Stimulated activated CD4-positive, alpha-beta T cell treated with anti-CD3 and anti-CD28 coated beads, Interleukin-1b, Interleukin-23, amount 100 ng/mL, for 24 hours (primary cell): ENCODE measurements around the gene KIDINS220.
"Not testable (repeated sequence)": the region's sequence is repeated elsewhere in the genome, so short reads cannot be mapped to it uniquely, and the experiment has no call there.

Source experiments
- DNase-seq, 4 experiments: peaks; one replicate each; pipeline ENCODE4 v3.0.0-alpha.2; 2020; ENCODE audit warnings: low read depth in 4 of 4, low spot score in 1 of 4

The KIDINS220 gene

DNA sequence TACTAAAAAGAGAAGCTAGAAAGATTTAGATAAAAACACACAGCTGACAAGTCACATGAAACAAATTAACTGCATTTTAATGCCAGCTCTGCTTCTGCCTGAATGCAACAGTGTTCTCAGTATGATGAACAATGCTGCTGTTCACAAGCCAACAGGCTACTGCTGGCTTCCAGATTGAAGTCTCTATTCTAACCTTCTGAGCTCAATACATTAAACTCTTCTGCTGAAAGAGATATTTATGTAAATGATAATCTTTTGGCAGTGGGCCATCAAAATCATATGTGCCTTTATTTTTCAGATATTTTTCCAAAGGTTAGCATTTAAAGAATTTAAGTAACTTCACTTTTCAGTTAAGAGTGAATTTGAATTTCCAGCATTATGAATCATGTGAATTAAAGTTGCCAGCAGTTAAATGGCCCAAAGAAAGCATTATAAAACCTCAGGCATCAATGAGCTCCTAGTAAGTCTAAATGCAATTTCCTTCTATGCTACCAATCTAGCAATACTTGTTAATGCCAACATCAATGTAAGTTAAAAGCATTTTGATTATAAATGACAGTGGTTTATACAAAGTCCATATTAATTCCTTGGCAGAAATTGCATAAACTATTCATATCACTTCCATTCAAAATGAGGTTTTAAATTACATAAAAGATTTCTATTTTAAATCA lies 83.2 kb downstream of the KIDINS220 start:
- DNase-seq, result no peak

DNA sequence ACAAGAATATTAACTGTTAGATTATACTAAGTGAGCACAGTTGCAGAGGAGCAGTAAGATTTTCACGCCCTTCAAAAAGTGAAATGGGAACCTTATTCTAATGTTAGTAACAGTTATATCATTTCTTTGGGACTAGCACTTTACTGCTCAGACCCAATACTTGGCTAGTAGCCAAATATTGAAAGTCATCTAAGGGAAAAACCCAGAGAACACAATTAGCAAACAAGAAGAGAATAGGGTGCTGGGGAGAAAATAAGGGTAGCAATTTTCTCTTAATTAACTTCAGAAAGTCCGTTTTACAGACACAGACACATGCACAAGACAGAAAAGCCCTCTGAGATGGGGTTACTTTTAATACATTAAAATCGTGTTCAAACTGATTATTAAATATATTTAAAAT lies 83.8 kb downstream of the KIDINS220 start:
- DNase-seq, result no peak

DNA sequence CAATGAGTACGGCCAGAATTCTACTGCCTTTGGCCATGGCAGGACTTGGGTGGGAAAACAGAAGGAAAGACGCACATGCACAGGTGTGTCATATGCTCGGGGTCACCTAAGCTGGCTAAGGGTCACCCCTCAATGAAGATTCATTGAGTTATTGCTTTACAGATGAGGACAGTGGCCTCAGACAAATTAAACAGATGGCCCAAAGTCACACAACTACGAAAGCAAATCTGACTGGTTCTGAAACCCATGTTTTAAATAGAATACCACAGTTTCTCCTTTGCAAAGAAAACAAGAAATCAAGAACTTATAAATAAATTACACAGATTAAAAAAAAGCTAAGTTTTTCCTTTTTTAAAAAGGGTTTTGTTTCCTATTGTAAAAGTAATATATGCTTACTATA lies 85.0 kb downstream of the KIDINS220 start:
- no peak for DNase-seq

DNA sequence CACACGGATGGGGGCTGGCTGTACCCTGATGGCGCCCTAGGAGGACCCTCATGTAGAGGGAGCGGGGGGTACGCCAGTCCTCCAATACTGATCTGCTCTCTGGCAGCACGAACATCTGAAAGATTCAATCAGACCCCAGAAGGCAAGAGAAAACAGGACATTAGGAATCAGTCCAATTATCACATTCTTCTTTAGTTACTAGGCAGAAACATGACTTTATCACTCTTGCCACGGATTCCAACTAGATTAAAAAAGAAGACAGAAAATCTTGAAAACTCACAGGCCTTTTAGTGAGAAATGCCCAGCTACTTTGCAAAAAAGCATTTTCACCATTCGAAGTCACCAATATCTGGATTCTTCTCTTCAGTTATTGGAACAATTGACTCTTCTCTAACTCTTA lies 87.2 kb downstream of the KIDINS220 start:
- DNase-seq, result no peak

DNA sequence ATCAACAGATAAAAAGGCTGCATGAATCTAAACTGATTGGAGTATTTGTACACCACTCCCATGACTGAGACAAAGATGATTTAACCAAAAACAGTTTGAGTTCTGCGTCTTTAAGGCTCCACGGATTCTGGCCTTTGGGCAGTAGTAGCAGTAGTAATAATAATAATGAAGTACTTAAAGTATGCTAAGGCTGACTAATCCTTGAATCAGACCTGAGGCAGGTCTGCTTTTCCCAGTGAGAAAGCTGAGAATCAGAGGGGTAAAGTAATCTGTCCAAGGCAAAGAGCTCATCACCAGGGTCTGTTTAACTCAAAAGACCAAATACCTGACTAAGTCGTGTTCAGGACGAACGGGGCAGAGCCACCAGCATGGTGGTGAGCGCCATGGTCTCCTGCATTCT lies 94.2 kb downstream of the KIDINS220 start:
- no peak for DNase-seq

DNA sequence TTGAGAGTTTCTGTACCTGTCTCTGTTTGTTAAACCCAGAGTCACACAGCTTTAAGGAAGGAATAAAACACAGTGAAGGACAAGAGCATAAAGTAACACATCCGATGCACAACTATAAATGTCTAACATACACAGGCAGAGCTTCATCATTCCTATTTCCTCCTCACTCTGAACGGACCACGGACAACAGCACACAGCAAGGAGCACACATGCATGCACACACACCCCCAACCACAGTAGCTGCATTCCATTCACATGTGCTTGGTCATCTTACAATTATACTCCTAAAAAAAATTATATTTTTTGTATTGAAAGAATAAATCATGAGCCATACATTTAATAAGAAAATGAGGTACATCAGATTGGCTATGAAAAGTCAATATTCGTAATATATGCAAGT lies 97.3 kb downstream of the KIDINS220 start:
- DNase-seq, result no peak

DNA sequence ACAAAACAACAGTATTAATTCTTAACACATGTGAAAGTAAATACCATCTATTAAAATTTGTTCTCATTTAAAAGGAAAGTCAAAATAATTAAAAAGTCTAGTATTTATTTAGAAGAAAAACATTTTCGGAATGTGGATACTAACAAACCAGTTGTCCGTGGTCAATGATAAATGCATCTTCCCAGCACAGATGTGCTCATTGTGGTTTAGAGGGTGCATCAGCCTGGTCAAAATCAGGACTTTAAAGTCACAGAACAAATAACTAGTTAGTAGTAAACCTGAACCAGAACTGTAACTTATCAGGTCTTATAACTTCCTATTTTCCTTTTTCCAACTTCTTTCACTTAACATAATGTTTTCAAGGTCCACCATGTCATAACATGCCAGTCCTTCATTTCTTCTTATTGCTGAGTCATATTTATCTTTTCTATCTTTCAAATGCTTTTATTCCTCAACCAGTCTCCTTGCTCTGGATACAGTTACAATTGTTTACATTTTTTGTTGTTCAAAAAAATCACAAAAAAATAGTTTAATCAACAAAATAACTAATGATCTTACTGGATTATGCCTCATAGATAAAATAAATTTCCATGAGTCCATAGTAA lies 99.7 kb downstream of the KIDINS220 start:
- DNase-seq, result no peak

DNA sequence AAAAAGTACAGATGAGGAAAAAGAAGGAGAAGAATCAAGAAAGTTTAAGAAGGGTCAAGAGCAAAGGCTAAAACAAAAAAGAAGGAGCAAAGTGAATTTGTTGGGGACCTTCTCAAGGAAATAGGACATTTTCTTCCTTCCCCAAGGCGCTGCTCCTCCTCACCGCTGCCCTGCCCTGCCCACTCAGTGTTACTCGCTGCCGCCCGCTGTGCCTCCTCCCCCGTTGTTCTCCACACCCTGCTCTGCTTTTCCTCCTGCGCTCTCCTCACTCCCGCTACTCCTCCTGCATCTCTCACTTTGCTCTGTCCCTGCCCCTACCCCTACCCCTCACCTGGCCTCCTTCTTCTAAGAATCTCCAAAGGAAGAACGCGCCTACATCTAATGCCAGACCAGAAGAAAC lies 104.8 kb downstream of the KIDINS220 start:
- DNase-seq, result no peak

DNA sequence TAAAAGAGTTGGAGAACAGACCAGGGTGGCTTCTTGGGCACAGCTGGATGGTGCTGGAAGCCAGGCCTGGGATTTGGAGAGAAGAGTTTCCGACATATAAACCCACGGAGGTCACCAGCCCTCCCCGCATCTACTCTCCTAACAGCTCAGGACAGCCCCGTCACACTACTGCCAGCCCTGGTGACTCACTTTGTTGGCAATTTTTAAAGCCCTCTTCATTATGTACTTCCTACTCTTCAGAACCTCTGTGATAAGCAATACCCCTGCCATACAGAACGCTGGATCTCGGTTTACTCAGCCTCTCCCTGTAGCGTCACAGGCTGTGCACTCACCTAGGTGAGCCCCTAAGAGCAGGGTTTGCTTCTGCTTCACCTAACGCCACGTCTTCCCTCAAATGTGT lies 107.5 kb downstream of the KIDINS220 start:
- DNase-seq, result no peak

DNA sequence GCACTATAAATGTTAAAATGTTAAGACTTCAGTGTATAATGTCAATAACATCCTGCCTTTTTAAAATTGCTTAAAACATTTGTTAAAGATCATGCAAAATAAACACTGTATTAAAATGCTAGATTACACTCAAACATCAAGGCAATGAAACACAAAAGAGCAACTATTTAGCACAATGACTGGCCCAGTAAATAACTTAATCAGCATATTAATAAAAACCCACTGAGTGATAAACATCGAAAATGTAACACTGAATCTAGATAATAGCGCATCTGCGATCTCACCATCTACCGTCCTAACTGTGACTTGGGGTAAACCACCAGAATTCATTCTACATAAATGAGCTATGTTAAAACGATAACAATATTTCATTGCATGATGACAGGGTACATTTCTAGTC lies 108.3 kb downstream of the KIDINS220 start:
- not testable (repeated sequence) for DNase-seq

DNA sequence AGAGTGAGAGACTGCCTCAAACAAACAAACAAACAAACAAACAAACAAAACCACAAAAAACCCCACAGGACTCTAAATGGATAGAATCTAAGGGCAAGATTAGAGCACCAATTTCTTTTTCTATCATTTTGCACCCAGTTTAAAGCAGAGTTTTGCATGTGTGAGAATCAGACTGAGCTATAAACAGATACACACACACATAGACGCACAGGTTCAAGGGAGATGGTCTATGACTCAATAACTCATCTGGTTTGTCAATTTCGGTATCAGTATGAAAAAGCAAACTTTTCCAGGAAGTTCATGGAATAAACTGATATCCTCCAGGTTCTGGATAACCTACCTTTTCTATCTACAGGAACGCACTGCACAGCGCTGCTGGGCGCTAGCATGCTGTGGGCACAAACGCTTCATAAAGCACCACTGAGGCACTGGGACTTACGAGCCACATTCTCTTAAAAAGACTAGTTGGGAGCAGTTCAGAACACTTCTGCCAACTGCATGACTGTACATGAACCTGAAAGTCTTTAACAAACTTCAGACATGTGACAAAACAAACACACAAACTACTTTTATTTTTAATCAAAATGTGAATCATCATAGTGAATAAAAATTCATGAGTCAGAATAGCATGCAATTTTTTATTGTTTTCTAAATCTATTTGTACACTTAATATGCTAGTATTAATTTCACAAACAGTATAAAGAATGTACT lies 109.0 kb downstream of the KIDINS220 start:
- DNase-seq, result no peak

DNA sequence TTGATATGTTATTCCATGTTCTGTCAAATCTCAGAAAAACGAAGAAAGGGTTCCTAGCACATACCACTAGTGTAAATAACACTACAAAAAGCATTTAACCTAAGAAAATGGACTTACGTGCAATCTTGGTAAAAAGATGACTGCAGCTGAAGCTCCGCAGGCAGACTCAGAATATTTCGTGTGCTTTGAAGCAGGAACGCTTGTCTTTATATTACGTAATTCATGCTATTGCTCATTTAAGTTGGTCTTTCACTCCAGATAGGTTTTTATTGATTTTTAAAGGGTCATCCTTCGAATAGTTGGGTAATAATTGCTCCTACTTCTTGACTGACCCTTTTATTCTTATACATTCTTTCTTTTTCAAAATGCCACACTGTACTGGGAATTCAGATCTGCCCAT lies 111.6 kb downstream of the KIDINS220 start:
- no peak for DNase-seq

DNA sequence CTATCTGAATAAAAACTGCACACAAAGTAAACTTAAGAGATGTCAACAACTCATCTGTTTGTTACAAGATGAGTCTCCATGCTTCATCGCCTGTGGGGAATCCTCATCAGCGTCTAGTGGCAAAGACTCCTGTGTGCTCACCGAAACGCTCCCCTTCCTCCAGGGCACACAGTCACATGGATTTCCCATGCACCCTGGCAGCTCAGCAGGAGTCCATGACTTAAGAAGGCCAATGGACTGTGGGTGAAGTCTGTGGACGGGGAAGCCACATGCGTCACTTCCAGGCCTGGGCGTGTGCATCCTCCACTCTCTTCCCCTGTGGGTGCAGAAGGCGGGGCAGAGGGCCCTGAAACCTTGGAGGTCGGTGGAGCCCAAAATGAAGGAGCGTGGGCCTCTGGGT lies 114.4 kb downstream of the KIDINS220 start:
- no peak for DNase-seq

DNA sequence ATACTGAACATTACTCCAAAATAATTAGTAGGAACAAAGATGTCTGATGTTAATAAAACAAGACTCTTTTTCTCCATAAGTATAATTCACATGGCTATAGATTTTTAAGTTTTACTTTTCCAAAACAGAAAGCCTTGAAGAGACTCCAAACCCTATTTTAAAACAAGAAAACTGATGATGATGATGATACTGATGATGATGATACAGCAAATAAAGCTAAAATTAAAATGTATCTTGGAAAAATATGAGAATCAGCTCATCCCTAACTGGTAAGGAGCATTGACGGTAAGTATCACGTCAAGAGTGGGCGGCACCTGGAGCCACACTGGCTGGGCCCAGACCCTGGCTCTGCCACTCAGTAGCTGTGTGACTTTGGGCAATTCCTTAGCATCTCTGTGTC lies 116.0 kb downstream of the KIDINS220 start:
- no peak for DNase-seq

DNA sequence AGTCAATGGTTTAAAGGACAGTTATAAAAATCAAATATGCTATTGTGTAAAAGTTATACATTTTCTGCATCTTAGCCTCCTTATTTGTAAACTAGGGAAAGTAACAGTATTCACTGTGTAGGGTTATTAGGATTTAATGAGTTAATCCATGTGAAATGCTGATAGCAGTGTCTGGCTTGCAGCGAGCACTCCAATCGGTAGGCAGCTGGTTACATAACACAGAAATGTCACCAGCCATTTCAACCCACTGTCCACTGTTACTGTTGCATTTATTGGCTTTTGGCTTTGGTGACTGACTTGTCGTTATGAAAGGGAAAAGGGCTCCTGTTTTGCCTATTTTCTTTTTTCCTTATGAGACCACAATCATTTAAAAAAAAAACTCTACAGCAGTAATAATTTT lies 116.7 kb downstream of the KIDINS220 start:
- DNase-seq, result no peak

DNA sequence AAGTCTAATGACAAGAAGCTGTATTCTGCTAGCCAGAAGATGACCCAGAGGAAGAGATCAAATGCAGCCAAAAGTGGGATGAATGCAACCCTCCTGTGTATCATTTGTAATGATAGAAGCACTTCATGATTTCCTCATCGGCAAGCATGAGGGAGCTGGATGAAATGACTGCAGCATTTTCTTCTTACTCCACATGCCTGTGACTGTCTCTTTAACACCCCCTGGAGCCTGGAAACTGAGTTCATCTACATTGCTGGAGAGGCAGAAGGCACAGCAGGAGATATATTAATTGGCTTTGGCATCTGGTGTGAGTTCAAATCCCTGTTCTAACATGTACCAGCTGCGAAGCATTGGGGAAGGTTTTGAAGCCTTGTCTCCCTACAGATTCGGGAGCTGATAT lies 117.9 kb downstream of the KIDINS220 start:
- no peak for DNase-seq

DNA sequence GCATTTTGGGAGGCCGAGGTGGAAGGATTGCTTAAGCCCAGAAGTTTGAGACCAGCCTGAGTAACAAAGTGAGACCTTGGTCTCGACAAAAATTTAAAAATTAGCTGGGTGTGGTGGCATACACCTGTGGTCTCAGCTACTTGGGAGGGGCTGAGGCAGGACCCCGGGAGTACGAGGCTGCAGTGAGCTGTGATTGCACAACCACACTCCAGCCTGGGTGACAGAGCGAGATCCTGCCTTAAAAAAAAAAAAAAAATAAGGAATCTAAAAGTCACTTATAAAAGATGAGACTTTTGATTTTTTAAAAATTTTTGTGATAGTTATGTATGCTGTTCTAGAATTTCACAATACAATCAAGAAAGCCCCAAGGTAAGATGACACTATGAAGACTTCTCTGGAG lies 122.4 kb downstream of the KIDINS220 start:
- DNase-seq, result no peak

DNA sequence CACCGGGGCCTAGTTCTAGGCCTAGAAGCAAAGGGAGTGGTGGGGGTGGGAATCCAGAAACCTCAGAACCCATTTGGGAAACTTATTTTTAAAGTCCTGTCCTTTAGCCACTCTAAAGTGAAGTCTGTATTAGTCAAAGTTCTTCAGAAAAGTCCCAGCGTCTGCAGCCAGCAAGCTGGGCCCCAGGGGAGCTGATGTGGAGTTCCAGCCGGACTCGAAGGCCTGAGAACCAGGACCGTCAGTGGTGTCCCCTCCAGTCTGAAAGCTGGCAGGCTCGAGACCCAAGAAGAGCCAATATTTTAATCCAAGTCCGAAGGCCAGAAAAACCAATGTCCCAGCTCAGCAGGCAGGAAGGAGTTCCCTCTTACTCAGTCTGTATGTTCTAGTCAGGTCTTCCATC lies 123.1 kb downstream of the KIDINS220 start:
- no peak for DNase-seq

DNA sequence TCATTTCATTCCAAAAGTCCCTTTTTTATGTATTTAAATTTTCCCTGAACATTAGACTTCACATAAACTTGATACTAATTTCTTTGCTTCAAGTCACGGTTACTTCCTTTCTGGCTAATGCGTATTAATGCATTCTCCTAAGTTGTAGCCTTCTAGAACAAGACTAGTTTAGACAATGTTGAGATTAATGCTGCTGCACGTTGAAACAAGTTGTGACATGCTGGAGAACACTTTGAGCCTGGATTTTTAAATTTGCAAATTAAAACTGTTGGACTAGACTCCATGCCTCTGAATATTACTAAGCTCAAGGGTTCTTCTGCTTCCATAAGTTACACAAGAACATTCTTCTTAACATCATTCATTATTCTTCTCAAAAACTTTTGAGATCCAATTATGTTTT lies 126.5 kb downstream of the KIDINS220 start:
- DNase-seq, result no peak

DNA sequence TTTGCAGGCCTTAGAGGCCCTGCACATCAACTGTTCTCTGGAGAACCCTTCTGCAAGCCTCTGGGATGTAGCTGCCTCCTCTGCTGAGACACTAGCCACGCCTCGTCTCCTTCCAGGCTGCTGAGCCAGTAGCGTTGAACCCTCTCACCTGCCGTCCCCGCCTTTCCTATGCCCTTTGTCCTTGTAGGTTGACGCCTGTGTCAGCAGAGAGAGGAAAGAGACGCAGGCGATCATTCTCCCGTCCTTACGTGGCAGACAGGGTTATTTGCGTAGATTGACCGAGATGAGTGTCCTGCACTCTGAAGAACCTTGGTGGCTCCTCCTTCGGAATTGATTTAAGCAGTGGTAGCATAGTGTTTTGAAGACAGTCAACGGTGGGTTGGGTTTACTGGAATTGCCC lies 127.8 kb downstream of the KIDINS220 start:
- DNase-seq, result no peak

DNA sequence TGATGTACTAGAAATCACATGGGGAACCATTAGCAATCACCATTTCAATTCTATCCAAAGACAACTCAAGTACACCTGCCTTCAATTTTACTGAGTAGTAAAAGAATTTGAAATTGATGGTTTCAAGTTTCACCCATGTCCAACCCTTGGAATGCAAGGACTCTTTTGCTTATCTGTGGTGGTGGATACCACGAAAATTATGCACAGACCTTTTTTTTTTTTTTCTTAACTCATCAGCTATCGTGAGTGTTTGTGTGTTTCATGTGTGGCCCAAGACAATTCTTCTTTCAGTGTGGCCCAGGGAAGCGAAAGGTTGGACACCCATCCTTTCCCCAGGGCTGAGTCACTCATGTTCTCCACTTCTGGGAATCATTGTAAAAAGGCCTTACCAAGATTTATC lies 132.5 kb downstream of the KIDINS220 start:
- no peak for DNase-seq

DNA sequence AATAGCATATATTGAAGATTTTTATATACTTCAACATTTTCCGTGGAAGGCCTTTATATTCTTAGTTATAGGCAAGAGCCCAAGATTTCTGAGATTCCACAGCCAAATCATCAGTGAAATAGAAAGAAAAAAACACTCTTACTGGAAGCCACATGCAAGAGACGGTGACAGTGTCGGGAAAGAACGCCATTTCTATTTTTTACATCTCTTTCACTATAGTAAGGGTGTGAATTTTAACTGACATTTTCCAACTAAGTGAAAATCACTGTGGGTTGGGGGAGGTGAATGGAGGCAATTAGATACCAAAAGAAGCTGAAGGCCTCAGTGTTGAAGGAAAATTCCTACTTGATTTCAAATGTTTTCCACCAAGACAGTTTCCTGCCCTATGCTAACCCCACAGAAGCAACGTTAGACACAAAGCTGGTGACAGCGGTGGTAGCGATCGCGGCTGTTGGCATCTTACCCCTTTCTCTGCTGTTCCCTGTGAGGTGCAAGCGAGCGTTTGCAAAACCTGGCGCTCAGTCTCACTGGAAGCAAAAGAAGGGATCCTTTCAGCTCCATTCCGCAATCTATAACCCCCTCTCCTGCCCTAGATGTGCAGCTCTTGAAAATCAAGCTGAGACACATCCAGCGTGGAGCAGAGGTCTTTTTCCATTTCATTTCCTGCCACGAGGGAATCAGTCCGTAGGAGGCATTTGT lies 135.6 kb downstream of the KIDINS220 start:
- no peak for DNase-seq
